Adrenal gland (tissue), 12 donors: ENCODE results near the gene LPCAT3. TPM values are rescaled to one million over a fixed set of nuclear protein-coding genes. Genes with fewer than 3 reads are reported as not detected.

Experiments used
- DNase-seq, 7 donors: peaks; one replicate each; pipeline ENCODE4 v3.0.0-alpha.2; 2019 to 2020
- H3K27ac ChIP-seq, 5 donors: fragments of 200-600 bp; sonication (generic) in 4 of 5; 1 replicate in 3 of 5; 2 replicates in 2 of 5; pipeline versions ENCODE4 v1.5.1 to v1.8.0; 2016 to 2020; ENCODE audit warnings: mild to moderate bottlenecking in 1 of 5
- H3K27me3 ChIP-seq: fragments of 200-600 bp; 2 replicates; pipeline ENCODE4 v1.8.0; 2021
- H3K36me3 ChIP-seq, 2 donors: fragments of 200-600 bp; replicated peaks in 1 of 2; 1 replicate in 1 of 2; 2 replicates in 1 of 2; pipeline versions ENCODE4 v1.5.1 to v1.8.0; 2018 to 2022
- H3K4me1 ChIP-seq, 2 donors: fragments of 200-600 bp; replicated peaks in 1 of 2; 1 replicate in 1 of 2; 2 replicates in 1 of 2; pipeline versions ENCODE4 v1.5.1 to v1.8.0; 2018 to 2021
- H3K4me3 ChIP-seq, 4 donors: fragments of 200-600 bp; sonication (generic) in 3 of 4; one replicate each; pipeline ENCODE4 v1.5.1; 2016 to 2018
- H3K9me3 ChIP-seq, 3 donors: fragments of 200-600 bp; sonication (generic) in 1 of 3; replicated peaks in 1 of 3; 1 replicate in 2 of 3; 2 replicates in 1 of 3; pipeline versions ENCODE4 v1.5.1 to v1.8.0; 2016 to 2021
- CTCF ChIP-seq, 6 experiments: fragments of 450-650 bp in 4 of 6; fragments of 200-600 bp in 2 of 6; sonication (generic) in 1 of 6; IDR thresholded peaks; 1 replicate in 5 of 6; 2 replicates in 1 of 6; pipeline versions ENCODE4 v1.5.1 to v1.8.0; 2016 to 2021; ENCODE audit warnings: antibody characterized with exemption in 6 of 6, mild to moderate bottlenecking in 2 of 6, moderate library complexity in 1 of 6
- POLR2A ChIP-seq, 2 donors: fragments of 450-650 bp; IDR thresholded peaks; one replicate each; pipeline ENCODE4 v1.6.1; 2017; ENCODE audit warnings: antibody characterized with exemption in 2 of 2, mild to moderate bottlenecking in 2 of 2, moderate library complexity in 1 of 2
- WGBS, 4 donors: extraction: QIAGEN DNeasy Blood & Tissue Kit in 2 of 4; methylation state at CpG; one replicate each; pipeline versions ENCODE4 v1.1.5 to v1.1.7; 2013 to 2017; 5-methylcytosine and 5-hydroxymethylcytosine counted together
- intact Hi-C, 2 donors: fragments of 100-400 bp; cut with DNase I; formaldehyde crosslinking; loops; one replicate each; pipeline versions ENCODE4 v1.14.1 to v1.15.0; 2022 to 2023
- polyA plus RNA-seq, 3 donors: library from polyadenylated mRNA; stranded (reverse); fragments of 200-250 nt in 2 of 3; fragments of 350-450 nt in 1 of 3; fragmentation: Illumina TruSeq in 1 of 3; extraction: RNeasy Lipid Tissue Mini Kit (QIAGEN cat#74804) in 1 of 3; gene quantifications; one replicate each; pipeline ENCODE4 v1.2.3, GENCODE V29; 2013 to 2014
- total RNA-seq, 9 donors: library from RNA; depleted of rRNA in 4 of 9; stranded (reverse); fragments of >200 nt in 4 of 9; fragments of 120-200 nt in 1 of 9; fragmentation: NEBNext Ultra II Directional in 1 of 9; extraction: Animal tissue kit (Norgen Biotek cat#: 25700) in 1 of 9; gene quantifications; one replicate each; pipeline versions ENCODE4 v1.1.0 to v1.2.4, GENCODE V29; 2013 to 2023
- donor health status: healthy with polysubstance abuse.
- donor health status: Bipolar disorder and iron deficiency.
- donor health status: DM: yes; HTN: yes; CAD: no.
- donor health status: DM: no; HTN: no; CAD: no.
- donor health status: DM: no; HTN: no; CAD: no.
- donor health status: DM: yes; HTN: yes; CAD: no.

Gene LPCAT3
- total and polyA plus RNA-seq, 12 donors: 28.5 to 146 (median 74.0) TPM

DNA sequence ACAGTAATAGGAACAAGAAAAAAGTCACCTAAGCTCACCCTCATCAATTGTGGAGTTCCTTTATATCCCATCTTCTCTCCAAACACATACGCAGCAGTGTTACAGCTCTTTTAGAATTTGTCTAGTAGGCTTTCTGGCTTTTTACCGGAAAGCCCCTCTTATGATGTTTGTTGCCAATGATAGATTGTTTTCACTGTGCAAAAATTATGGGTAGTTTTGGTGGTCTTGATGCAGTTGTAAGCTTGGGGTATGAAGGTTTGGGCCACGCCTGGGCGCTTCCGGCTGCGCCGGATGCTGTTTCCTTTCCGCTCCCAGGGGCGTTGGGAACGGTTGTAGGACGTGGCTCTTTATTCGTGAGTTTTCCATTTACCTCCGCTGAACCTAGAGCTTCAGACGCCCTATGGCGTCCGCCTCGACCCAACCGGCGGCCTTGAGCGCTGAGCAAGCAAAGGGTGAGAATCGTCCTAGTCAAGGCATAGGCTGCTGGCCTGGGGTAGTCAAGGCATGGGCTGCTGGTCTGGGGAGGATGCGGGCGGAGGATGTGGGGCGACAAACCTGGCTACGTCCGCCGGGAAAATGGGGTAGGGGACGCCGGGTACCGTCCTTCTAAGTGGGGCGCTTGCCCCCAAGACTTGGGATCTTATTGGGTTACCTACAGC is 74.4 kb downstream of the LPCAT3 start, which contains the start of the genes C12orf57 and RNU7-1:
Gene C12orf57 (plus strand): TSS at position 301 of the 659 bp plus-strand sequence. CDS start 100 bp downstream, at position 401.
Gene RNU7-1 (plus strand): TSS at position 95 of the 659 bp plus-strand sequence.
- no peaks in the 10 kb centered on the region for H3K9me3 ChIP-seq
- intact Hi-C loops: no loop called here
- no peak for TF ChIP-seq CTCF (IDR thresholded peaks at IDR 0.05)
- peak; percentile 93 to 98 for TF ChIP-seq POLR2A (IDR thresholded peaks at IDR 0.05)
- 0 to 1% (median 0%) methylated on average over 9 to 31 of the region's 31 CpGs for WGBS, 4 donors
- H3K27me3 ChIP-seq: no peaks in the 10 kb centered on the region
- no peaks in the 10 kb centered on the region for H3K36me3 ChIP-seq
- DNase-seq: peak; percentile 59 to 94 (median 83)
- H3K4me3 ChIP-seq: peak within 1 kb of the TSS; percentile 43 to 68 (median 58)
- H3K27ac ChIP-seq: peak within 1 kb of the TSS; percentile 95 to 97 (median 95)
- H3K4me1 ChIP-seq: peaks cover 20 to 54% of the 10 kb centered on the region in 2 donors

DNA sequence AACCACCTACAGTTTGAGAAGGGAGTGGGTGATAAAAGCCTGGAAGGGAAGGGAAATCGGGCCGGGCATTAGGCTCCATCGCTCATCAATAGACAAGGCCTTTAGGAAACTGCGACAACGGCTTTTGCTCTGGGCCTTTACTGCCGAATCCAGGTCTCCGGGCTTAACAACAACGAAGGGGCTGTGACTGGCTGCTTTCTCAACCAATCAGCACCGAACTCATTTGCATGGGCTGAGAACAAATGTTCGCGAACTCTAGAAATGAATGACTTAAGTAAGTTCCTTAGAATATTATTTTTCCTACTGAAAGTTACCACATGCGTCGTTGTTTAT is 74.9 kb downstream of the LPCAT3 start:
- no peak for TF ChIP-seq POLR2A (IDR thresholded peaks at IDR 0.05)
- TF ChIP-seq CTCF (IDR thresholded peaks at IDR 0.05): no peak
- WGBS, 4 donors: 0 to 2% (median 1%) methylated on average over 13 of the region's 13 CpGs
- no peaks in the 10 kb centered on the region for H3K27me3 ChIP-seq
- H3K4me1 ChIP-seq: peaks cover 25 to 59% of the 10 kb centered on the region in 2 donors
- intact Hi-C loops: no loop called here
- H3K4me3 ChIP-seq: peak overlapping the region in 2 of 4 donors; percentile 52 to 63
- H3K27ac ChIP-seq: peak overlapping the region; percentile 95 to 97 (median 95)
- H3K9me3 ChIP-seq: no peaks in the 10 kb centered on the region
- DNase-seq: peak; percentile 82 to 98 (median 93)
- H3K36me3 ChIP-seq: no peaks in the 10 kb centered on the region

GRCh38 chr12:6942331-6942665 is 76.0 kb downstream of the LPCAT3 start:
- Histone ChIP-seq H3K4me3 (no peak overlapping the region), H3K27ac (peak overlapping the region; percentile 95 to 97 (median 95)), H3K9me3 (no peaks in the 10 kb centered on the region), H3K27me3 (no peaks in the 10 kb centered on the region), H3K4me1 (peaks cover 31 to 65% of the 10 kb centered on the region in 2 donors), H3K36me3 (no peaks in the 10 kb centered on the region)
- no peak for TF ChIP-seq CTCF (IDR thresholded peaks at IDR 0.05)
- no peak for TF ChIP-seq POLR2A (IDR thresholded peaks at IDR 0.05)
- peak in 4 of 7 donors; percentile 61 to 81 (median 71) for DNase-seq
- WGBS, 4 donors: 50 to 67% (median 66%) methylated on average over 11 of the region's 11 CpGs
- intact Hi-C loops: no loop called here

- intact Hi-C loops: no loop called here
- Histone ChIP-seq H3K27ac (peak overlapping the region in 4 of 5 donors; percentile 9 to 97 (median 95)), H3K27me3 (no peaks in the 10 kb centered on the region), H3K4me3 (no peak overlapping the region), H3K9me3 (no peaks in the 10 kb centered on the region), H3K36me3 (no peaks in the 10 kb centered on the region), H3K4me1 (peaks cover 33 to 65% of the 10 kb centered on the region in 2 donors)
- TF ChIP-seq POLR2A (IDR thresholded peaks at IDR 0.05) (no peak), CTCF (IDR thresholded peaks at IDR 0.05) (no peak)
- DNase-seq: peak; percentile 64 to 76 (median 69)
- WGBS, 4 donors: 46 to 59% (median 52%) methylated on average over 6 to 12 of the region's 12 CpGs
Measured at GRCh38 chr12:6941782-6942181, 76.5 kb downstream of the LPCAT3 start.
